Measurements from ENCODE around the gene GOPC.

DNA sequence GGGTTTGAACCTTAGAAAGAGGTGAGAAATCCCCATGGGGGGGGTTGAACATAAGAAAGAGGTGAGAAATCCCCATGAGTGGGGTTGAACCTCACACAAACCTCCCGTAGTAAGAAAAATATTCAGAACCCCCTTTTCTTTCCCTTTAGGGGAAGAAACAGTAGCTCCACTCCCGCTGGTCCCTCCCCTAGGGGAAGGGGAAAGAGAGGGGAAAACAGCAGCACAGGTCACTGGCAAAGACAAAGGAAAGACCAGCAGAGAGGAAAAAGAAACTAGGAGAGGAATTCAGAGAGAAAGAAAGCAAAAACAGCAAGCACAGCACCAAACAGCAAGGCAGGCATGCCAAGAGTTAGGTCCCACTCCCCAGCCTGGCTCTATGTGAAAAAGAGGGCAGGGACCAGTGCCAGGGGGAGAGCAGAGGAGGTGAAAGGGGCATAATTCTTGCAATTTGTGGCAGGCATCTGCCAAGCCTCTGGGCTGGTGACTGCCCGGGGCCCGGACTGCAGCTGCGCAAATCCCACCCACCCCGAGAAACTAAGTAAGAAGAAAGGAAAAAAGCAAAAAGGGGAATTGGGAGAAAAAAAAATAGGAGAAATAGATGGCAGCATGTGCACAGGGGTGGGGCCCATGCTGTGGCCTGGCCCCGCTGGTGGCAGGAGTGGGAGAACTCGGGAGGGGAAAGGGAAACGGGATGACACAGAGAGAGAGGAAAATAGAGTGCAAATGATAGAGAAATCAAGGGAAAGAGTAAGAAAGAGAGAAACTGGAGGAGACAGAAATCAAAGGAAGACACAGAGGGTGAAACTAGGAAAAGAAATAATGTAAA, 15.1 kb upstream of the GOPC start:
- TF ChIP-seq, protein P1, sequence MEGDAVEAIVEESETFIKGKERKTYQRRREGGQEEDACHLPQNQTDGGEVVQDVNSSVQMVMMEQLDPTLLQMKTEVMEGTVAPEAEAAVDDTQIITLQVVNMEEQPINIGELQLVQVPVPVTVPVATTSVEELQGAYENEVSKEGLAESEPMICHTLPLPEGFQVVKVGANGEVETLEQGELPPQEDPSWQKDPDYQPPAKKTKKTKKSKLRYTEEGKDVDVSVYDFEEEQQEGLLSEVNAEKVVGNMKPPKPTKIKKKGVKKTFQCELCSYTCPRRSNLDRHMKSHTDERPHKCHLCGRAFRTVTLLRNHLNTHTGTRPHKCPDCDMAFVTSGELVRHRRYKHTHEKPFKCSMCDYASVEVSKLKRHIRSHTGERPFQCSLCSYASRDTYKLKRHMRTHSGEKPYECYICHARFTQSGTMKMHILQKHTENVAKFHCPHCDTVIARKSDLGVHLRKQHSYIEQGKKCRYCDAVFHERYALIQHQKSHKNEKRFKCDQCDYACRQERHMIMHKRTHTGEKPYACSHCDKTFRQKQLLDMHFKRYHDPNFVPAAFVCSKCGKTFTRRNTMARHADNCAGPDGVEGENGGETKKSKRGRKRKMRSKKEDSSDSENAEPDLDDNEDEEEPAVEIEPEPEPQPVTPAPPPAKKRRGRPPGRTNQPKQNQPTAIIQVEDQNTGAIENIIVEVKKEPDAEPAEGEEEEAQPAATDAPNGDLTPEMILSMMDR (IDR thresholded peaks at IDR 0.05; ENCODE audit: low read length): no peak
- TF ChIP-seq EZH2 (optimal IDR thresholded peaks at IDR 0.05; ENCODE audit: low read depth, low read length): no peak
- no peak for TF ChIP-seq EZH2phosphoT487 (IDR thresholded peaks at IDR 0.05; ENCODE audit: low read length)

Data from MM.1S (cell line).